Pancreas (tissue), 10 donors: ENCODE measurements around the gene ZC3H4. TPM values are rescaled to one million over a fixed set of nuclear protein-coding genes. Genes with fewer than 3 reads are reported as not detected.
A peak's percentile ranks its signal among the peaks of the same experiment; 100 is the strongest.

Source experiments
- ATAC-seq, 4 donors: fragments of 200-7000 bp; cut with Tn5 transposase; one replicate each; pipeline versions ENCODE4 v1.8.0 to v1.9.1; 2020; ENCODE audit warnings: mild to moderate bottlenecking in 4 of 4, moderate library complexity in 4 of 4
- DNase-seq, 6 donors: peaks; one replicate each; pipeline ENCODE4 v3.0.0-alpha.2; 2020
- FAIRE-seq: peaks from 2 replicates; lab custom pipeline; 2012; peaks lifted over from hg19 to GRCh38; lab: Jason Lieb, UNC
- H3K27ac ChIP-seq, 4 donors: fragments of 200-600 bp; sonication (generic); 1 replicate in 3 of 4; 2 replicates in 1 of 4; pipeline versions ENCODE4 v1.5.0 to v1.8.0; 2020
- H3K27me3 ChIP-seq, 4 donors: fragments of 200-600 bp; one replicate each; pipeline ENCODE4 v1.8.0; 2021
- H3K36me3 ChIP-seq, 3 donors: fragments of 200-600 bp; sonication (generic) in 1 of 3; one replicate each; pipeline versions ENCODE4 v1.5.0 to v1.8.0; 2020 to 2021
- H3K4me1 ChIP-seq, 3 donors: fragments of 200-600 bp; one replicate each; pipeline ENCODE4 v1.8.0; 2021
- H3K4me3 ChIP-seq, 4 donors: fragments of 200-600 bp; sonication (generic) in 2 of 4; one replicate each; pipeline versions ENCODE4 v1.5.0 to v1.8.0; 2020 to 2021
- H3K9me3 ChIP-seq, 4 donors: fragments of 200-600 bp; one replicate each; pipeline ENCODE4 v1.8.0; 2021
- WGBS, 2 donors: extraction: QIAGEN DNeasy Blood & Tissue Kit; methylation state at CpG; one replicate each; pipeline ENCODE4 v1.1.7; 2013; 5-methylcytosine and 5-hydroxymethylcytosine counted together
- intact Hi-C, 3 donors: fragments of 100-400 bp; cut with DNase I; formaldehyde crosslinking; loops; one replicate each; pipeline versions ENCODE4 v1.11.1 to v1.14.2; 2022
- polyA plus RNA-seq, 2 donors: library from polyadenylated mRNA; stranded (reverse); fragments of 200-250 nt; gene quantifications; one replicate each; pipeline ENCODE4 v1.2.3, GENCODE V29; 2013
- total RNA-seq, 6 donors: library from RNA; stranded (reverse); fragmentation: NEBNext Ultra II Directional in 4 of 6; extraction: Animal tissue kit (Norgen Biotek cat#: 25700) in 4 of 6; gene quantifications; one replicate each; pipeline versions ENCODE4 v1.2.1 to v1.2.4, GENCODE V29; 2021 to 2023
- TF ChIP-seq, protein P1 (sequence below), 4 donors: fragments of 200-600 bp; sonication (generic) in 3 of 4; IDR thresholded peaks; one replicate each; pipeline versions ENCODE4 v1.5.0 to v1.8.0; 2021; ENCODE audit warnings: antibody characterized with exemption in 4 of 4
- donor health status: healthy with polysubstance abuse.
- donor health status: DM: no; HTN: no; CAD: no; lungs with moderate emphysema.
- donor health status: DM: no; HTN: no; CAD: no.
- donor health status: control.
- donor health status: control.
- donor health status: Bipolar disorder and iron deficiency.
- donor health status: DM: yes; HTN: yes; CAD: no.
- donor health status: DM: no; HTN: no; CAD: no.
- donor health status: DM: no; HTN: no; CAD: no.
- donor health status: DM: yes; HTN: yes; CAD: no.

ZC3H4 gene
- total and polyA plus RNA-seq, 8 donors, result 8.1 to 30.4 (median 19.1) TPM

- intact Hi-C loops, result loop anchor here in 2 of 3 donors (10.0 kb wide), 2 partner anchors 52 to 92 kb away; no protein-coding TSS in a partner anchor
- H3K4me1 ChIP-seq, result peaks cover 12 to 16% (median 14%) of the 10 kb centered on the region in 3 donors
- TF ChIP-seq, protein P1, sequence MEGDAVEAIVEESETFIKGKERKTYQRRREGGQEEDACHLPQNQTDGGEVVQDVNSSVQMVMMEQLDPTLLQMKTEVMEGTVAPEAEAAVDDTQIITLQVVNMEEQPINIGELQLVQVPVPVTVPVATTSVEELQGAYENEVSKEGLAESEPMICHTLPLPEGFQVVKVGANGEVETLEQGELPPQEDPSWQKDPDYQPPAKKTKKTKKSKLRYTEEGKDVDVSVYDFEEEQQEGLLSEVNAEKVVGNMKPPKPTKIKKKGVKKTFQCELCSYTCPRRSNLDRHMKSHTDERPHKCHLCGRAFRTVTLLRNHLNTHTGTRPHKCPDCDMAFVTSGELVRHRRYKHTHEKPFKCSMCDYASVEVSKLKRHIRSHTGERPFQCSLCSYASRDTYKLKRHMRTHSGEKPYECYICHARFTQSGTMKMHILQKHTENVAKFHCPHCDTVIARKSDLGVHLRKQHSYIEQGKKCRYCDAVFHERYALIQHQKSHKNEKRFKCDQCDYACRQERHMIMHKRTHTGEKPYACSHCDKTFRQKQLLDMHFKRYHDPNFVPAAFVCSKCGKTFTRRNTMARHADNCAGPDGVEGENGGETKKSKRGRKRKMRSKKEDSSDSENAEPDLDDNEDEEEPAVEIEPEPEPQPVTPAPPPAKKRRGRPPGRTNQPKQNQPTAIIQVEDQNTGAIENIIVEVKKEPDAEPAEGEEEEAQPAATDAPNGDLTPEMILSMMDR (IDR thresholded peaks at IDR 0.05), result no peak
- no peaks in the 10 kb centered on the region for H3K27me3 ChIP-seq
- no peak for FAIRE-seq
- no peak overlapping the region for H3K4me3 ChIP-seq
- DNase-seq, result peak in 1 of 6 donors; percentile 22
- H3K9me3 ChIP-seq, result no peaks in the 10 kb centered on the region
- H3K36me3 ChIP-seq, result peaks cover 0 to 10% (median 3%) of the 10 kb centered on the region in 3 donors
- peak overlapping the region in 2 of 4 donors; percentile 8 to 32 for H3K27ac ChIP-seq
- 33 to 36% methylated on average over 2 of the region's 2 CpGs for WGBS, 2 donors
- ATAC-seq, result peak in 3 of 4 donors; percentile 80 to 82 (median 81)
Measured at GRCh38 chr19:47152632-47153031, 39.1 kb upstream of the ZC3H4 start.

DNA sequence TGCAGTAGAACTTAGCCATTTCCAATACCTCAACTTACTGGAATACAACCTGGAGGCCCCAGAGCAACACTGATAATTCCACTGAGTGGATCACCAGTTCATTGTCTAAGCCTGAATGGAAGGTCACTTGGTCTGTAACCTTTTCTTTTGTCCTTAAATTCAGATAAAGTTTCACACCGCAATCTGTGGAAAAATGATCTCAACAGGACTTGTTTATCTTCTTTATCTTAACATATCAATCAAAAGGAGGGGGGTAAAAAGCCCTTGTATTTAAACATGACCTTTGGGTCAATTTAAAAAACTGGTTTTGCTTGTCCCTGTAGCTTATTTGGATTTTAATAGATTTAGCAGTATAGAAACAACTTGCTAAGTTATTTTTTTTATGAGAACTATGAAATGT is 38.6 kb upstream of the ZC3H4 start:
- peak in 2 of 4 donors; percentile 14 to 39 for ATAC-seq
- Histone ChIP-seq H3K36me3 (peaks cover 0 to 10% (median 3%) of the 10 kb centered on the region in 3 donors), H3K4me1 (peaks cover 9 to 16% (median 14%) of the 10 kb centered on the region in 3 donors), H3K4me3 (no peak overlapping the region), H3K27me3 (no peaks in the 10 kb centered on the region), H3K27ac (peak overlapping the region in 2 of 4 donors; percentile 8 to 32), H3K9me3 (no peaks in the 10 kb centered on the region)
- intact Hi-C loops, result loop anchor here in 2 of 3 donors (10.0 kb wide), 2 partner anchors 53 to 93 kb away; no protein-coding TSS in a partner anchor
- DNase-seq, result no peak
- FAIRE-seq, result no peak
- TF ChIP-seq, protein P1 (IDR thresholded peaks at IDR 0.05), result no peak
- WGBS, 2 donors, result 15 to 16% methylated on average over 1 of the region's 1 CpG

DNA sequence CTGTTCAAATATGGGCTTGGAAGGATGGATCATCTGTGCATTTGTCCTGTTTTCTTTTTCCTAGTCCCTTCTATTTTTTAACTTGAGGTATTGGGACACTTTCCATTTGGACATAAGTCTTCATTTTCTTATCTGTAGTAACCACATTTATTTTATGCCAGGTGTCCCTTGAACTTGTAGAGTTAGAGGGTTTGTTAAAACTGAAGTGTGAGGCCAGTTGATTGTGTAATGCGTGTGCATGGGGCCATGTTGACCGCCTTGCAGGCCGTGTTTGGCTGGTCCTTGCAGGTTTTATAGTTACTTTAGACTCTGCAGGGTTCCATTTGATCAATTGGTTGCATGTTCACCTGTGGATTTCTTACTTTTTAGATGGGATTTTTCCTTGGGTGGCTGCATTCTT is 38.1 kb upstream of the ZC3H4 start:
- ATAC-seq, result no peak
- Histone ChIP-seq H3K4me1 (peaks cover 9 to 16% (median 14%) of the 10 kb centered on the region in 3 donors), H3K27ac (peak overlapping the region in 2 of 4 donors; percentile 8 to 32), H3K36me3 (peaks cover 0 to 10% (median 3%) of the 10 kb centered on the region in 3 donors), H3K9me3 (no peaks in the 10 kb centered on the region), H3K4me3 (no peak overlapping the region), H3K27me3 (no peaks in the 10 kb centered on the region)
- intact Hi-C loops, result loop anchor here in 2 of 3 donors (10.0 kb wide), 2 partner anchors 53 to 93 kb away; no protein-coding TSS in a partner anchor
- DNase-seq, result no peak
- WGBS, 2 donors, result 83 to 92% methylated on average over 3 of the region's 3 CpGs
- TF ChIP-seq, protein P1 (IDR thresholded peaks at IDR 0.05), result no peak
- FAIRE-seq, result no peak

DNA sequence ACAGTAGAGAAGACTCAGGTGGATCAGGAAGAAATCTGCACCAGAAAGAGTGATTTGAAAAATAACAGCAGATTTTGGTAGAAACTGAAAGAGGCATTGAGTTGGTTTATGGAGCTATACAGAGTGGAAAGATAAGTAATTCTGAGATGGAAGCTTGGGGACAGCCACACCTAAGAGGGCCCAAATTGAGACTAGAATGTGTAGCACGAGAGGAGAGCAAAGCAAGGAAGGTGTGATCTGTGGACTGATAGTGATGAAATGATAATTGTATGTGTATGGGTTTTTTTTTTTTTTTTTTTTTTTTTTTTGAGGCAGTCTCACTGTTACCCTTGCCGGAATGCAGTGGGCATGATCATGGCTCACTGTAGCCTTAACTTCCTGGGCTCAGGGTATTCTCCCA is 33.3 kb upstream of the ZC3H4 start:
- intact Hi-C loops, result loop anchor here in 1 of 3 donors (5.0 kb wide), 1 partner anchor 100 kb away; no protein-coding TSS in a partner anchor
- H3K27ac ChIP-seq, result no peak overlapping the region
- TF ChIP-seq, protein P1 (IDR thresholded peaks at IDR 0.05), result no peak
- H3K4me1 ChIP-seq, result peaks cover 2 to 5% (median 2%) of the 10 kb centered on the region in 3 donors
- FAIRE-seq (no peak), ATAC-seq (no peak), DNase-seq (no peak)
- no peaks in the 10 kb centered on the region for H3K9me3 ChIP-seq
- peaks cover 0 to 23% (median 14%) of the 10 kb centered on the region in 3 donors for H3K36me3 ChIP-seq
- H3K4me3 ChIP-seq, result no peak overlapping the region
- H3K27me3 ChIP-seq, result no peaks in the 10 kb centered on the region
- WGBS, 2 donors, result 94 to 100% methylated on average over 2 of the region's 2 CpGs
